Tibial nerve (tissue), 4 donors: ENCODE measurements around the gene APOBEC3H. TPM values are rescaled to one million over a fixed set of nuclear protein-coding genes. Genes with fewer than 3 reads are reported as not detected.
A peak's percentile ranks its signal among the peaks of the same experiment; 100 is the strongest.

Experiments
- DNase-seq, 2 donors: peaks; one replicate each; pipeline ENCODE4 v3.0.0-alpha.2; 2019; ENCODE audit warnings: low spot score in 2 of 2
- H3K27ac ChIP-seq, 4 donors: fragments of 200-600 bp; sonication (generic) in 3 of 4; one replicate each; pipeline ENCODE4 v1.5.1; 2017 to 2019; ENCODE audit warnings: mild to moderate bottlenecking in 1 of 4
- H3K27me3 ChIP-seq, 2 donors: fragments of 200-600 bp; sonication (generic) in 1 of 2; one replicate each; pipeline versions ENCODE4 v1.5.1 to v1.6.0; 2017 to 2019
- H3K36me3 ChIP-seq, 3 donors: fragments of 200-600 bp; sonication (generic); one replicate each; pipeline ENCODE4 v1.5.1; 2018 to 2019
- H3K4me1 ChIP-seq, 4 donors: fragments of 200-600 bp; sonication (generic) in 3 of 4; one replicate each; pipeline ENCODE4 v1.5.1; 2017 to 2019
- H3K4me3 ChIP-seq, 4 donors: fragments of 200-600 bp; sonication (generic) in 3 of 4; one replicate each; pipeline ENCODE4 v1.5.1; 2017 to 2019; ENCODE audit warnings: mild to moderate bottlenecking in 1 of 4, moderate library complexity in 1 of 4
- H3K9me3 ChIP-seq, 4 donors: fragments of 200-600 bp; sonication (generic) in 3 of 4; one replicate each; pipeline ENCODE4 v1.5.1; 2017 to 2019
- EP300 ChIP-seq, 2 donors: sonication (generic); formaldehyde crosslinking; IDR thresholded peaks; one replicate each; pipeline ENCODE4 v1.6.1; 2017; ENCODE audit warnings: antibody characterized with exemption in 2 of 2, mild to moderate bottlenecking in 1 of 2
- POLR2A ChIP-seq, 2 donors: fragments of 450-650 bp; IDR thresholded peaks; one replicate each; pipeline ENCODE4 v1.6.1; 2017; ENCODE audit warnings: antibody characterized with exemption in 2 of 2, mild to moderate bottlenecking in 2 of 2, moderate library complexity in 2 of 2
- WGBS, 2 donors: methylation state at CpG; one replicate each; pipeline ENCODE4 v1.1.5; 2018; 5-methylcytosine and 5-hydroxymethylcytosine counted together
- total RNA-seq, 4 donors: library from RNA; depleted of rRNA; stranded (reverse); fragments of >200 nt; gene quantifications; one replicate each; pipeline ENCODE4 v1.1.0, GENCODE V29; 2016
- TF ChIP-seq, protein P1 (sequence below), 5 experiments: fragments of 200-600 bp in 3 of 5; fragments of 450-650 bp in 2 of 5; sonication (generic) in 3 of 5; IDR thresholded peaks; one replicate each; pipeline ENCODE4 v1.5.1; 2016 to 2019; ENCODE audit warnings: antibody characterized with exemption in 5 of 5, mild to moderate bottlenecking in 3 of 5, moderate library complexity in 2 of 5

Gene APOBEC3H
- total RNA-seq, 4 donors from 2014 or later, result 1.1 TPM; not detected in 3

GRCh38 chr22:39139933-39140332 lies 42.9 kb downstream of the APOBEC3H start:
- H3K36me3 ChIP-seq, result peaks cover 0 to 43% (median 0%) of the 10 kb centered on the region in 3 donors
- 56 to 59% methylated on average over 7 of the region's 7 CpGs for WGBS, 2 donors
- no peaks in the 10 kb centered on the region for H3K9me3 ChIP-seq
- DNase-seq, result no peak
- H3K27ac ChIP-seq, result no peak overlapping the region
- H3K4me1 ChIP-seq, result peaks cover 0 to 50% (median 19%) of the 10 kb centered on the region in 4 donors
- TF ChIP-seq, protein P1, sequence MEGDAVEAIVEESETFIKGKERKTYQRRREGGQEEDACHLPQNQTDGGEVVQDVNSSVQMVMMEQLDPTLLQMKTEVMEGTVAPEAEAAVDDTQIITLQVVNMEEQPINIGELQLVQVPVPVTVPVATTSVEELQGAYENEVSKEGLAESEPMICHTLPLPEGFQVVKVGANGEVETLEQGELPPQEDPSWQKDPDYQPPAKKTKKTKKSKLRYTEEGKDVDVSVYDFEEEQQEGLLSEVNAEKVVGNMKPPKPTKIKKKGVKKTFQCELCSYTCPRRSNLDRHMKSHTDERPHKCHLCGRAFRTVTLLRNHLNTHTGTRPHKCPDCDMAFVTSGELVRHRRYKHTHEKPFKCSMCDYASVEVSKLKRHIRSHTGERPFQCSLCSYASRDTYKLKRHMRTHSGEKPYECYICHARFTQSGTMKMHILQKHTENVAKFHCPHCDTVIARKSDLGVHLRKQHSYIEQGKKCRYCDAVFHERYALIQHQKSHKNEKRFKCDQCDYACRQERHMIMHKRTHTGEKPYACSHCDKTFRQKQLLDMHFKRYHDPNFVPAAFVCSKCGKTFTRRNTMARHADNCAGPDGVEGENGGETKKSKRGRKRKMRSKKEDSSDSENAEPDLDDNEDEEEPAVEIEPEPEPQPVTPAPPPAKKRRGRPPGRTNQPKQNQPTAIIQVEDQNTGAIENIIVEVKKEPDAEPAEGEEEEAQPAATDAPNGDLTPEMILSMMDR (IDR thresholded peaks at IDR 0.05), result no peak
- no peak for TF ChIP-seq POLR2A (IDR thresholded peaks at IDR 0.05)
- no peak for TF ChIP-seq EP300 (IDR thresholded peaks at IDR 0.05)
- H3K4me3 ChIP-seq, result no peak overlapping the region
- H3K27me3 ChIP-seq, result no peaks in the 10 kb centered on the region

DNA sequence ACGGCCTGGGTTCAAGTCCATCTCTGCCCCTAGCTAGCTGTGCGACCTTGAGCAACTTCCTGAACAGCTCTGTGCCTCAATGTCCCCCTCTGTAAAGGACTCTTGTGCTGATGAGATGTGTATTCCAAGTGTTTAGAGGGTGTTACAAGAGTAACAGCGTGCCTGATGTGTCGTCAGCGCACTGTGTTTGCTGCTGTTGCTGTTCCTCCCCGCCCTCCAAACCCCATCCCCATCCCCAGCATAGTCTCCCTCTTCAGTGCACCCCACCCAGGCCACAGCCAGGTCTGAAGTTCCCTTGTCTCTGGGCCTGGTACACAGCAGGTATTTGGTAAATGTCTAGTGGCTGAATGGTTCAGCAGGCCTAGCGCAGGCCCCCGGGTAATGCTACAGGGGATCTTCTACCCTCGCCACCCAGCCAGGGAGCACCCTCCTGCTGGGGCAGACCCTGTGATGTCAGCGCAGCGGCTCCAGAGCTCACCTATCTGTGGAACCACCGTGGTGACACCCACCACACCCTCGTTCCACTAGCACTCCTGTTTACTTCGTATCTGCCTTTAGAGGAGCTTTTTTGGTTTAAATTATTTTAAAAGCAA lies 45.1 kb downstream of the APOBEC3H start:
- Histone ChIP-seq H3K4me3 (no peak overlapping the region), H3K27me3 (no peaks in the 10 kb centered on the region), H3K36me3 (peaks cover 0 to 30% (median 0%) of the 10 kb centered on the region in 3 donors), H3K9me3 (no peaks in the 10 kb centered on the region), H3K27ac (no peak overlapping the region), H3K4me1 (peaks cover 0 to 55% (median 29%) of the 10 kb centered on the region in 4 donors)
- 90 to 94% methylated on average over 14 of the region's 14 CpGs for WGBS, 2 donors
- TF ChIP-seq POLR2A (IDR thresholded peaks at IDR 0.05), result no peak
- DNase-seq, result no peak

DNA sequence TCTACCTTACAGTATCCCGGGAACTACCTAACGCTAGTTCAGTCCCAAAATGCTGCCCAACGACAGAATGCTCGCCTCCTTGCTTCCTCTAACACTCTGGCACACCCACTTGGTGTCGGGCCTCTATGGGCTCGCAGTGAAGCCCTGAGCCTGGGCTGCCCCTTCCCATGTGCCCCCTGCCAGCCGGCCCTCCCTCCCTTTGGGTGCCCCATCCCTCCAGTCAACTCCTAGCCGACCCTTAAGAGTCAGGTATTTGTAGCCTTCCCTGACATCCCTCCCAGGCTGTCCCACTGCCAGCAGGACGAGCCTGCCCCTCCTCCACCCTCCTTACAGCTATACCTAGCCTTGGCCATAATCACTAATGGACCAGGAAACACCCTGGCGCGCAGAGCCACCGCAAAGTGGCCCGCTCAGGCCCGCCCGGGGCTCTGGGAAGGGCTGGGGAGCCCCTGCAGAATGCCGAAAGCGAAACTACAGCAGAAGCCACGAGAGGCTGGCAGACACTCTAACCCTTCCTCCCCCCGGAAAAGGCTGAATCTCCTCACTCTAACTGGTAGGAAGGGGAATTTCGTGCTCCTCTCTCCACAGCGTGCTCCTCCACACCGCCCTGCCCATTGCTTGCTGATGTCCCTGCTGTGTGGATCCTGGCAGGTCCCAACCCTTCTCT lies 47.2 kb downstream of the APOBEC3H start:
- peaks cover 0 to 26% (median 0%) of the 10 kb centered on the region in 3 donors for H3K36me3 ChIP-seq
- DNase-seq, result no peak
- peaks cover 0 to 75% (median 42%) of the 10 kb centered on the region in 4 donors for H3K4me1 ChIP-seq
- no peak for TF ChIP-seq POLR2A (IDR thresholded peaks at IDR 0.05)
- TF ChIP-seq, protein P1 (IDR thresholded peaks at IDR 0.05), result no peak
- TF ChIP-seq EP300 (IDR thresholded peaks at IDR 0.05), result no peak
- peak overlapping the region; percentile 97 to 100 (median 99) for H3K27ac ChIP-seq
- H3K4me3 ChIP-seq, result peak overlapping the region; percentile 80 to 96 (median 90)
- 13 to 20% methylated on average over 22 of the region's 22 CpGs for WGBS, 2 donors
- H3K9me3 ChIP-seq, result no peaks in the 10 kb centered on the region
- H3K27me3 ChIP-seq, result no peaks in the 10 kb centered on the region

GRCh38 chr22:39146256-39147101 lies 49.4 kb downstream of the APOBEC3H start:
- Histone ChIP-seq H3K36me3 (peaks cover 0 to 15% (median 0%) of the 10 kb centered on the region in 3 donors), H3K27ac (peak overlapping the region; percentile 97 to 100 (median 99)), H3K27me3 (no peaks in the 10 kb centered on the region), H3K4me3 (peak overlapping the region; percentile 33 to 91 (median 84)), H3K9me3 (no peaks in the 10 kb centered on the region), H3K4me1 (peaks cover 0 to 83% (median 58%) of the 10 kb centered on the region in 4 donors)
- WGBS, 2 donors, result 60 to 63% methylated on average over 6 of the region's 6 CpGs
- TF ChIP-seq EP300 (IDR thresholded peaks at IDR 0.05) (no peak), POLR2A (IDR thresholded peaks at IDR 0.05) (no peak)
- TF ChIP-seq, protein P1 (IDR thresholded peaks at IDR 0.05), result no peak
- peak in 1 of 2 donors; percentile 12 for DNase-seq

GRCh38 chr22:39147335-39148025 lies 50.4 kb downstream of the APOBEC3H start:
- H3K27ac ChIP-seq, result peak overlapping the region; percentile 97 to 100 (median 99)
- H3K4me3 ChIP-seq, result no peak overlapping the region
- no peaks in the 10 kb centered on the region for H3K27me3 ChIP-seq
- TF ChIP-seq EP300 (IDR thresholded peaks at IDR 0.05) (no peak), POLR2A (IDR thresholded peaks at IDR 0.05) (no peak)
- TF ChIP-seq, protein P1 (IDR thresholded peaks at IDR 0.05), result no peak
- H3K36me3 ChIP-seq, result peaks cover 0 to 15% (median 0%) of the 10 kb centered on the region in 3 donors
- H3K4me1 ChIP-seq, result peaks cover 0 to 83% (median 58%) of the 10 kb centered on the region in 4 donors
- 73 to 78% methylated on average over 5 of the region's 5 CpGs for WGBS, 2 donors
- no peaks in the 10 kb centered on the region for H3K9me3 ChIP-seq
- DNase-seq, result peak in 1 of 2 donors; percentile 10
